Testis (tissue), 2 donors: ENCODE results near the gene DRICH1.

Source experiments
- POLR2A ChIP-seq: fragments of 450-650 bp; IDR thresholded peaks from one replicate; pipeline ENCODE4 v1.6.1; 2017; ENCODE audit warnings: antibody characterized with exemption, mild to moderate bottlenecking, moderate library complexity
- TF ChIP-seq, protein P1 (sequence below), 3 experiments: fragments of 450-650 bp in 2 of 3; fragments of 200-600 bp in 1 of 3; sonication (generic) in 1 of 3; IDR thresholded peaks; one replicate each; pipeline ENCODE4 v1.5.1; 2016 to 2019; ENCODE audit warnings: antibody characterized with exemption in 3 of 3, mild to moderate bottlenecking in 2 of 3, moderate library complexity in 1 of 3

DNA sequence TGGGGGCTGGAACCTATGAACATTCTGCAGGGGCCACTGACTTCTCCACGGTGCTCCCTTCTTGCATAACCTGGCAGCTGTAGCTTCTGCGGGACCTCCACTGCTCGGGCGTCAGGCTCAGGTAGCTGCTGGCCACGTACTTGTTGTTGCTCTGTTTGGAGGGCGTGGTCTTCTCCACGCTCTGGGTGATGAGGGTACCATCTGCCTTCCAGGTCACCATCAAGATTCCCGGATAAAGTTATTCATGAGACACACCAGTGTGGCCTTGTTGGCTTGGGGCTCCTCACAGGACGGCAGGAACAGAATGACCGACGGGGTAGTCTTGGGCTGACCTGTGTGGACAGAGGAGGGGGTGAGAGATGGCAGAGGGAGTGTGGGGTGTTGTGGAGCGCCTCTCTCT is 6.5 kb upstream of the DRICH1 start:
- TF ChIP-seq, protein P1, sequence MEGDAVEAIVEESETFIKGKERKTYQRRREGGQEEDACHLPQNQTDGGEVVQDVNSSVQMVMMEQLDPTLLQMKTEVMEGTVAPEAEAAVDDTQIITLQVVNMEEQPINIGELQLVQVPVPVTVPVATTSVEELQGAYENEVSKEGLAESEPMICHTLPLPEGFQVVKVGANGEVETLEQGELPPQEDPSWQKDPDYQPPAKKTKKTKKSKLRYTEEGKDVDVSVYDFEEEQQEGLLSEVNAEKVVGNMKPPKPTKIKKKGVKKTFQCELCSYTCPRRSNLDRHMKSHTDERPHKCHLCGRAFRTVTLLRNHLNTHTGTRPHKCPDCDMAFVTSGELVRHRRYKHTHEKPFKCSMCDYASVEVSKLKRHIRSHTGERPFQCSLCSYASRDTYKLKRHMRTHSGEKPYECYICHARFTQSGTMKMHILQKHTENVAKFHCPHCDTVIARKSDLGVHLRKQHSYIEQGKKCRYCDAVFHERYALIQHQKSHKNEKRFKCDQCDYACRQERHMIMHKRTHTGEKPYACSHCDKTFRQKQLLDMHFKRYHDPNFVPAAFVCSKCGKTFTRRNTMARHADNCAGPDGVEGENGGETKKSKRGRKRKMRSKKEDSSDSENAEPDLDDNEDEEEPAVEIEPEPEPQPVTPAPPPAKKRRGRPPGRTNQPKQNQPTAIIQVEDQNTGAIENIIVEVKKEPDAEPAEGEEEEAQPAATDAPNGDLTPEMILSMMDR (IDR thresholded peaks at IDR 0.05): no peak
- no peak for TF ChIP-seq POLR2A
